ENCODE results near the gene CSKMT. TPM values are rescaled to one million over a fixed set of nuclear protein-coding genes. Genes with fewer than 3 reads are reported as not detected.

CSKMT gene
- polyA plus RNA-seq, 1 donor (not counting 4 experiments of a cell fraction or from before 2014, with no cell fraction given), result 4.5 TPM

GRCh38 chr11:62648185-62648966 lies 16.7 kb upstream of the CSKMT start:
- no peak for TF ChIP-seq CTCF (optimal IDR thresholded peaks at IDR 0.05 in 1 of 3, IDR thresholded peaks at IDR 0.05 in 1 of 3, conservative IDR thresholded peaks at IDR 0.05 in 1 of 3; ENCODE audit: extremely low read depth in 1 of 3, insufficient read depth in 2 of 3, low read length in 3 of 3)
- dilution Hi-C loops (cut with MboI; ENCODE audit: extremely low pct_ligation_motif_present, low sequenced_read_pairs), result no loop called here
- Histone ChIP-seq H3K9ac (ENCODE audit: control insufficient read depth, extremely low read depth, insufficient read depth, low read length) (no peak overlapping the region), H3K27ac (ENCODE audit: control insufficient read depth, insufficient read depth, low read length) (no peak overlapping the region), H3K79me2 (ENCODE audit: control insufficient read depth, insufficient read depth, low read length) (peaks cover 58% of the 10 kb centered on the region), H3K4me3 (ENCODE audit: control insufficient read depth in 2 of 3, extremely low read depth in 1 of 3, insufficient read depth in 2 of 3, low read depth in 1 of 3, low read length in 3 of 3) (no peak overlapping the region), H3K27me3 (ENCODE audit: control insufficient read depth, extremely low read depth, insufficient read depth, low read length) (no peaks in the 10 kb centered on the region), H3K9me3 (ENCODE audit: control insufficient read depth, low read depth, low read length) (no peaks in the 10 kb centered on the region), H3K4me1 (ENCODE audit: control insufficient read depth, extremely low read depth, insufficient read depth, low read length) (peaks cover 22% of the 10 kb centered on the region), H3K9me1 (ENCODE audit: control insufficient read depth, extremely low read depth, insufficient read depth, low read length) (no peaks in the 10 kb centered on the region), H3K4me2 (ENCODE audit: control insufficient read depth, extremely low read depth, insufficient read depth, low read depth, low read length) (no peak overlapping the region), H4K20me1 (ENCODE audit: control insufficient read depth, extremely low read depth, insufficient read depth, low read length) (no peaks in the 10 kb centered on the region), H3K36me3 (ENCODE audit: control insufficient read depth in 2 of 2, extremely low read depth in 1 of 2, insufficient read depth in 2 of 2, low read length in 2 of 2) (peaks cover 16 to 21% of the 10 kb centered on the region in 2 experiments), H2AFZ (ENCODE audit: control insufficient read depth, low read length) (no peak overlapping the region)
- FAIRE-seq, result no peak
- no peak for DNase-seq (ENCODE audit: low read depth, low spot score)

GRCh38 chr11:62648967-62649364 lies 16.1 kb upstream of the CSKMT start:
- no peaks in the 10 kb centered on the region for H3K9me1 ChIP-seq (ENCODE audit: control insufficient read depth, extremely low read depth, insufficient read depth, low read length)
- no peak overlapping the region for H3K4me3 ChIP-seq (ENCODE audit: control insufficient read depth in 2 of 3, extremely low read depth in 1 of 3, insufficient read depth in 2 of 3, low read depth in 1 of 3, low read length in 3 of 3)
- no peak overlapping the region for H3K4me2 ChIP-seq (ENCODE audit: control insufficient read depth, extremely low read depth, insufficient read depth, low read depth, low read length)
- no peaks in the 10 kb centered on the region for H3K9me3 ChIP-seq (ENCODE audit: control insufficient read depth, low read depth, low read length)
- H3K79me2 ChIP-seq (ENCODE audit: control insufficient read depth, insufficient read depth, low read length), result peaks cover 52% of the 10 kb centered on the region
- H3K27me3 ChIP-seq (ENCODE audit: control insufficient read depth, extremely low read depth, insufficient read depth, low read length), result no peaks in the 10 kb centered on the region
- peaks cover 22% of the 10 kb centered on the region for H3K4me1 ChIP-seq (ENCODE audit: control insufficient read depth, extremely low read depth, insufficient read depth, low read length)
- no peak overlapping the region for H3K27ac ChIP-seq (ENCODE audit: control insufficient read depth, insufficient read depth, low read length)
- H3K36me3 ChIP-seq (ENCODE audit: control insufficient read depth in 2 of 2, extremely low read depth in 1 of 2, insufficient read depth in 2 of 2, low read length in 2 of 2), result peaks cover 16 to 21% of the 10 kb centered on the region in 2 experiments
- no peaks in the 10 kb centered on the region for H4K20me1 ChIP-seq (ENCODE audit: control insufficient read depth, extremely low read depth, insufficient read depth, low read length)
- TF ChIP-seq EZH2 (IDR thresholded peaks at IDR 0.05; ENCODE audit: low read length) (no peak), CTCF (optimal IDR thresholded peaks at IDR 0.05 in 1 of 3, IDR thresholded peaks at IDR 0.05 in 1 of 3, conservative IDR thresholded peaks at IDR 0.05 in 1 of 3; ENCODE audit: extremely low read depth in 1 of 3, insufficient read depth in 2 of 3, low read length in 3 of 3) (no peak)
- DNase-seq (ENCODE audit: low read depth, low spot score) (no peak), FAIRE-seq (no peak)
- no peak overlapping the region for H3K9ac ChIP-seq (ENCODE audit: control insufficient read depth, extremely low read depth, insufficient read depth, low read length)
- H2AFZ ChIP-seq (ENCODE audit: control insufficient read depth, low read length), result no peak overlapping the region
- dilution Hi-C loops (cut with MboI; ENCODE audit: extremely low pct_ligation_motif_present, low sequenced_read_pairs), result no loop called here

Measured in keratinocyte (primary cell).